Astrocyte of the spinal cord (primary cell): Measurements from ENCODE around the gene FLAD1.
"Not testable (repeated sequence)": the region's sequence is repeated elsewhere in the genome, so short reads cannot be mapped to it uniquely, and the experiment has no call there.

Experiments used
- DNase-seq: peaks from one replicate; pipeline ENCODE4 v3.0.0; 2011; ENCODE audit warnings: low read depth, low spot score
- H3K4me3 ChIP-seq: 2 replicates; pipeline ENCODE4 v1.5.1; 2011; ENCODE audit warnings: low read depth, mild to moderate bottlenecking, low read length, moderate library complexity
- in situ Hi-C: cut with HindIII; loops from 2 replicates; pipeline ENCODE4 v1.10.0; 2017; ENCODE audit warnings: low sequenced_read_pairs
- TF ChIP-seq, protein P1 (sequence below): IDR thresholded peaks from 2 replicates; pipeline ENCODE4 v1.5.1; 2012; ENCODE audit warnings: low read depth, mild to moderate bottlenecking, low read length, inconsistent platforms

Gene FLAD1

DNA sequence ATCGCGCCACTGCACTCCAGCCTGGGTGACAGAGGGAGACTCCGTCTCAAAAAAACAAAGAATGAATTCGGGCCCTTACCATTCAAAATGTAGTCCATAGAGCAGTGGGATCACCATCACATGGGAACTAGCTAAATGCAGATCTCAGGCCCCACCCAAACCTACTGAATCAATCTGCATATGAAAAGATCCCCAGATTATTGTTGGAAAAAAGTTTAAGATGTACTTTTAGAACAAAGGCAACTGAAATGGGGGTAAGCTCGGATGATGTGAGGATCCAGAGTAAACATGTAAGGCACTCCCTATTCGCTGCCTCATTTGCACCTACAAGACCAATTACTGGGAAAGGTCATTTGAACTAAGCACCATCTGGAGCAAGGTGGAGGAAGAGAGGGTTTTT is 803 bp upstream of the FLAD1 start:
- DNase-seq = no peak
- H3K4me3 ChIP-seq = peak overlapping the region; percentile 34
- TF ChIP-seq, protein P1, sequence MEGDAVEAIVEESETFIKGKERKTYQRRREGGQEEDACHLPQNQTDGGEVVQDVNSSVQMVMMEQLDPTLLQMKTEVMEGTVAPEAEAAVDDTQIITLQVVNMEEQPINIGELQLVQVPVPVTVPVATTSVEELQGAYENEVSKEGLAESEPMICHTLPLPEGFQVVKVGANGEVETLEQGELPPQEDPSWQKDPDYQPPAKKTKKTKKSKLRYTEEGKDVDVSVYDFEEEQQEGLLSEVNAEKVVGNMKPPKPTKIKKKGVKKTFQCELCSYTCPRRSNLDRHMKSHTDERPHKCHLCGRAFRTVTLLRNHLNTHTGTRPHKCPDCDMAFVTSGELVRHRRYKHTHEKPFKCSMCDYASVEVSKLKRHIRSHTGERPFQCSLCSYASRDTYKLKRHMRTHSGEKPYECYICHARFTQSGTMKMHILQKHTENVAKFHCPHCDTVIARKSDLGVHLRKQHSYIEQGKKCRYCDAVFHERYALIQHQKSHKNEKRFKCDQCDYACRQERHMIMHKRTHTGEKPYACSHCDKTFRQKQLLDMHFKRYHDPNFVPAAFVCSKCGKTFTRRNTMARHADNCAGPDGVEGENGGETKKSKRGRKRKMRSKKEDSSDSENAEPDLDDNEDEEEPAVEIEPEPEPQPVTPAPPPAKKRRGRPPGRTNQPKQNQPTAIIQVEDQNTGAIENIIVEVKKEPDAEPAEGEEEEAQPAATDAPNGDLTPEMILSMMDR = no peak
- in situ Hi-C loops = no loop called here

DNA sequence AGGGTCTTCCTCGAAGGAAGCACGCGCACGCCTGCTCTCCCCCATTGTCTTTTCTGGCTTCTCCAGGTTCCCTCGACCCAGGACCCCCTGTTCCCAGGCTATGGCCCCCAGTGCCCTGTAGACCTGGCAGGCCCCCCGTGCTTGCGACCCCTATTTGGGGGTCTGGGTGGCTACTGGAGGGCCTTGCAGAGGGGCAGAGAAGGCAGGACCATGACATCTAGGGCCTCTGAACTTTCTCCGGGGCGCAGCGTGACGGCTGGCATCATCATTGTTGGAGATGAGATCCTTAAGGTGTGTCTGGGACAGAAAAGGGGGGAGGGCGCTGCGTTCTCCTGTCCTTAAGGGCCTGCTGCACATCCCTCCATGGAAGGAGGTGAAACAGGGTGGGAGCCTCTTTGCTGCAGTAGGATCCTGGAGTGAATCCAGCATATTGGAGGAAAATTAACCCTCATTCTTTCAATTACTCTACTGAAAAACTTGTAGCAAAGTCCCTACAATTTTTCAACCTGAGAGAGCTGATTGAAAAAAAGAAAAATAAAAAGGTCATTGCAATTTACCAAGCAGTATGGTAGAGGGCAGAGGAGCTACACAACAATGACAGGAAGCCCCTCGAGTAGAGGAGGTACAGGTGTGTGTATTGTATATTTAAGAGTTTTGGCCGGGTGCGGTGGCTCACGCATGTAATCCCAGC is 777 bp downstream of the FLAD1 start:
- in situ Hi-C loops = no loop called here
- DNase-seq = no peak
- TF ChIP-seq, protein P1 = no peak
- H3K4me3 ChIP-seq = peak overlapping the region; percentile 98

DNA sequence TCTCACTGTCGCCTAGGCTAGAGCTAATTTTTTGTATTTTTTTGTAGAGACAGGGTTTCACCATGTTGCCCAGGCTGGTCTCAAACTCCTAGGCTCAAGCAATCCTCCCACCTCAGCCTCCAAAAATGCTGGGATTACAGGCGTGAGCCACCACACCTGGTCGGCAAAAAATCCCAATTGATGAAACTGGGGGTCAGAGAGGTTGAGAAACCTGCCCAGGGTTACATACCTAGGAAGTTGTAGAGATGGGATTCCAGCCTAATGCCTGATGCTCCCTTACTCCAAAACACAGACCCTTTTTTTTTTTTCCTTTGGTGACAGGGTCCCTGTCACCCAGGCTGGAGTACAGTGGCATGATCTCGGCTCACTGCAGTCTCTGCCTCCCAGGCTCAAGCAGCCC is 3.6 kb downstream of the FLAD1 start:
- DNase-seq, in situ Hi-C loops, H3K4me3 ChIP-seq: not testable (repeated sequence)

DNA sequence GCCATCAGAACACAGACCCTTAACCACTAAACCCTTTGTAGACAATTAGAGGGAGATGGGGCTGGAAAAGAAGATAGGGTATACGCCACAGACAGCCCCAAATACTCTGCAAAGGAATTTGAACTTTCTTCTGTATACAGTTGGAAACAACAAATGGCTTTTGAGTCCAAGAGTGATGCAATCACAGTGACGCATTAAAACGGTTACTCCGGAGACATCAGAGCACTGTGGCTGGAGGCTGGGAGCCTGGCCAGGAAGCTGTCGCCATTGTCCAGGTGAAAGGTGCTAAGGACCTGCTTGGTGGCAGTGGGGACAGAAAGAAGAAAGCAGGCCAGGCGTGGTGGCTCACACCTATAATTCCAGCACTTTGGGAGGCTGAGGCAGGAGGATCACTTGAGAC is 4.2 kb downstream of the FLAD1 start:
- no peak for DNase-seq
- TF ChIP-seq, protein P1 = no peak
- in situ Hi-C loops = no loop called here
- H3K4me3 ChIP-seq = no peak overlapping the region

DNA sequence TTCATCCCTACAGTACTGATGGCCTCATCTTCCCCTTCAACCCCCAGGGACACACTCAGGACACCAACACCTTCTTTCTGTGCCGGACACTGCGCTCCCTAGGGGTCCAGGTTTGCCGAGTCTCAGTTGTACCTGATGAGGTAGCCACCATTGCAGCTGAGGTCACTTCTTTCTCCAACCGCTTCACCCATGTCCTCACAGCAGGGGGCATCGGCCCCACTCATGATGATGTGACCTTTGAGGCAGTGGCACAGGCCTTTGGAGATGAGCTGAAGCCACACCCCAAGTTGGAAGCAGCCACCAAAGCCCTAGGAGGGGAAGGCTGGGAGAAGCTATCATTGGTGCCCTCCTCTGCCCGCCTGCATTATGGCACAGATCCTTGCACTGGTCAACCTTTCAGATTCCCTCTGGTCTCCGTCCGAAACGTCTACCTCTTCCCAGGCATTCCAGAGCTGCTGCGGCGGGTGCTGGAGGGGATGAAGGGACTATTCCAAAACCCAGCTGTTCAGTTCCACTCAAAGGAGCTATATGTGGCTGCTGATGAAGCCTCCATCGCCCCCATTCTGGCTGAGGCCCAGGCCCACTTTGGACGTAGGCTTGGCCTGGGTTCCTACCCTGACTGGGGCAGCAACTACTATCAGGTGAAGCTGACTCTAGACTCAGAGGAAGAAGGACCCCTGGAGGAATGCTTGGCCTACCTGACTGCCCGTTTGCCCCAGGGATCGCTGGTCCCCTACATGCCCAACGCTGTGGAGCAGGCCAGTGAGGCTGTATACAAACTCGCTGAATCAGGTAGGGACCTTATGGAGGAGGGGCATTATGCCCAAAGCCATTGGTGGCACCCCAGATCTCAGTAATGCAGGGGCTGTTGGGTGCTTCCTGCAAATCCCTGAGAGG is 5.2 kb downstream of the FLAD1 start:
- H3K4me3 ChIP-seq = no peak overlapping the region
- TF ChIP-seq, protein P1 = no peak
- in situ Hi-C loops = no loop called here
- no peak for DNase-seq

DNA sequence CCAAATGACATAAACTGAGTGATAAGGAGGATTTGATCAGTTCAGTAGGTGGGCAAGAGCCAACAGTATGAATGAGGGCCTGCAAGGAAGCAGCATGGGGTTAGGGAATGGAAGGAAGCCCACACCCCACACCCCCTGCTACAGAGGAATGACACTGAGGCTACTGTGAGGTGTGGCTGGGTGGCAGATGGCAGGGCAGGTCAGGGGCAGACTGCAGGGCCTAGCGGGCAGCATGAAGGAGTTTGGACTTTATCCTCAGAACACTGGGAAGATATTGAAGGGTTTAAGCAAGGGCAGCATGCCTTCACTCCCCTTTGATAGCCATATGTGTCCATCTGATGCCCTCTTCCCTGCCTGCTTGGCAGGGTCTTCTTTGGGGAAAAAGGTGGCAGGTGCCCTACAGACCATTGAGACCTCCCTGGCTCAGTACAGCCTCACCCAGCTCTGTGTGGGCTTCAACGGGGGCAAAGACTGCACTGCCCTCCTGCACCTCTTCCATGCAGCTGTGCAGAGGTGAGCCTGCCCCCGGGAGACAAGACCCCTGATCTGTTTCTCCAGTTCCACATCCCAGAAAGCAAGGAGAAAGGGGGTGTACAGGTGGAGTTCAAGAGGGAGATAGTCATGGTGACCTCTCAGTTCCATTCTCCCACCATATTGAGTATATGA is 6.2 kb downstream of the FLAD1 start:
- in situ Hi-C loops = no loop called here
- DNase-seq = no peak
- TF ChIP-seq, protein P1 = no peak

DNA sequence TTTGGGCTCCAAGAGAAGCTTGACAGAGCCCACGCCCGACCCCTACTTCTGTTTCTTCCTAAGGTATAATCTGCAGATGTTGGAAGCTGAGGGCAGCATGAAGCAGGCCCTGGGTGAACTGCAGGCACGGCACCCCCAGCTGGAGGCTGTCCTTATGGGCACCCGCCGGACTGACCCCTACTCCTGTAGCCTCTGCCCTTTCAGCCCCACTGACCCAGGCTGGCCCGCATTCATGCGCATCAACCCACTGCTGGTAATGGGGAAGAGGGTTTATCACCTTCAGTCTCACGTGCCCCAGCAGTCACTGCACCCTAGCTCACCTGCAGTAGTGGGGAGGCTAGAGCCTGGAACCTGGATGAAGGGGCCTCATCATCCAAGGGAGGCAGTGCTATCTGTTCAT is 7.1 kb downstream of the FLAD1 start:
- H3K4me3 ChIP-seq = no peak overlapping the region
- no peak for DNase-seq
- in situ Hi-C loops = no loop called here
- TF ChIP-seq, protein P1 = no peak

More for the DNA sequence above, 6.2 kb downstream of the FLAD1 start:
- H3K4me3 ChIP-seq = no peak overlapping the region
